Measurements from ENCODE around the gene RPS2.

GRCh38 chr16:1941162-1942046 is 23.2 kb downstream of the RPS2 start:
- peak; percentile 71 for TF ChIP-seq CTCF (conservative IDR thresholded peaks at IDR 0.05; ENCODE audit: low read length)
- TF ChIP-seq EZH2phosphoT487 (IDR thresholded peaks at IDR 0.05; ENCODE audit: borderline replicate concordance, low read depth, low read length): no peak

Measured in OCI-LY7 (cell line).